Activated naive CD4-positive, alpha-beta T cell treated with anti-CD3 and anti-CD28 coated beads, Interleukin-2, amount 50 U/mL, for 24 hours (primary cell): ENCODE measurements around the gene SNHG17.
"Not testable (repeated sequence)": the region's sequence is repeated elsewhere in the genome, so short reads cannot be mapped to it uniquely, and the experiment has no call there.

Source experiments
- H3K27ac Mint-ChIP-seq: one replicate; pipeline ENCODE4 v1.8.0; 2021; ENCODE audit warnings: mild to moderate bottlenecking, mixed read lengths
- H3K27me3 Mint-ChIP-seq: one replicate; pipeline ENCODE4 v1.8.0; 2021; ENCODE audit warnings: mixed read lengths
- H3K36me3 Mint-ChIP-seq: one replicate; pipeline ENCODE4 v1.8.0; 2021; ENCODE audit warnings: mixed read lengths
- H3K4me1 Mint-ChIP-seq: one replicate; pipeline ENCODE4 v1.8.0; 2021; ENCODE audit warnings: mixed read lengths
- H3K4me3 Mint-ChIP-seq: one replicate; pipeline ENCODE4 v1.8.0; 2021; ENCODE audit warnings: mild to moderate bottlenecking, mixed read lengths
- H3K9me3 Mint-ChIP-seq: one replicate; pipeline ENCODE4 v1.8.0; 2021; ENCODE audit warnings: mixed read lengths

The SNHG17 gene

DNA sequence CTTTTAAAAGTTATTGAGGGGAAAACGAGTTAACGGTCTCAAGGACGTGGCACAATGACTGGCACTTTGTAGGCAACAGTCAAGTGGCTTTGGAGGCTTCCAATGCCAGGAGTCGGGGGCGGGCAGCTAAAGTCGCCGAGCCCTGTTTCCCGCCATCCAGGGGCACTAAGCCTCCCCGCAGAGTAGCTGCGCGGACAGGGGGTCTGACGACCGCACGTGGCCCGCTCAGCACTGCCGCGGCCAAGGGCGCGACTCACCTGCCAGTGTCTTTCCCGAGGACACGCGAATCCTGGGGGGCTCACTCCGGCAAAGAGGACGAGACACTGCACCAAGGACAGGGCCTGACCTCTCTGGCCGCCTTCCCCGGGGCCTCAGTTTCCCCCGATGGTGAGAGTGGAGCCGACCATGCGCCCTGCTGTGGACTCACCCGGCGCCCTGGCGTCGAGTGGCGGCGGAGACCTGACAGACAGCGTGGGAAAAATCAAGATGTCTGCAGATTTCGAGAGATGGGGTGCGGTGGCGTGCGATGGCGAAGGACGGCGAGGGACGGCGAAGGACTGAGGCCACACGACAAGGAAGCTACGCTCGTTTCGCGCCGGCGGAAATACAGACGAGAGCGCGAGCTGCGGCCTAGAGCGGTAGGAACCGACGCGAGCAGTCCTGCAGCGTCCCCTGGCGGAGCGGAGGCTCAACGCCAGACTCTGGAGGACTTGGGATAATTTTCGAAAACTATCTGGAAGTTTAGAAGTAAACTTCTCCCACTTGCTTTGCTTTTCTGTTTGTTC lies at the start of gene SNHG17:
TSS of gene SNHG17 (minus strand) at position 559 of the 785 bp plus-strand sequence.
- Mint-ChIP-seq H3K27ac (peak within 1 kb of the TSS; percentile 97), H3K4me1 (peaks cover 20% of the 10 kb centered on the region), H3K4me3 (peak within 1 kb of the TSS; percentile 95), H3K27me3 (peaks cover 1% of the 10 kb centered on the region), H3K9me3 (no peaks in the 10 kb centered on the region), H3K36me3 (peaks cover 29% of the 10 kb centered on the region)

DNA sequence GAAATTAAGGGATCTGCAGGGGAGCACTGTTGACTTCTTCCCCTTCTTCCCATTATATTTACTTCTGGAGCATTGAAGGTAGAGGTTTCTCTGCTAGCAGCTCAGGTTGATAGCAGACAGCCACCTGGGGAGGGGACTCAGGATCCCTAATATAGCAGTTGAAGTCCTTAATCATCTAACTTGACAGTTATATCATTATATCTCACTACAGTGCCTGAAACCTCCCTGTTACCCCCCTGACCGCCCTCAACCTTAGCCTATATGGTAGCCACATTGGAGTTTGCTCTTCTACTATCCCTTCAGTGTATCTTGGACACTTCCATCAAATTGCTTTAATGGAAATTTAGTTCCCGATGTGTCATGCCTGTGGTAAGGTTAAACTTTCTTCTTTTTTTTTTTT lies 44.5 kb upstream of the SNHG17 start:
- Mint-ChIP-seq H3K27me3 (no peaks in the 10 kb centered on the region), H3K4me1 (peaks cover 71% of the 10 kb centered on the region), H3K27ac (no peak overlapping the region), H3K4me3 (no peak overlapping the region), H3K36me3 (peaks cover 9% of the 10 kb centered on the region), H3K9me3 (no peaks in the 10 kb centered on the region)

DNA sequence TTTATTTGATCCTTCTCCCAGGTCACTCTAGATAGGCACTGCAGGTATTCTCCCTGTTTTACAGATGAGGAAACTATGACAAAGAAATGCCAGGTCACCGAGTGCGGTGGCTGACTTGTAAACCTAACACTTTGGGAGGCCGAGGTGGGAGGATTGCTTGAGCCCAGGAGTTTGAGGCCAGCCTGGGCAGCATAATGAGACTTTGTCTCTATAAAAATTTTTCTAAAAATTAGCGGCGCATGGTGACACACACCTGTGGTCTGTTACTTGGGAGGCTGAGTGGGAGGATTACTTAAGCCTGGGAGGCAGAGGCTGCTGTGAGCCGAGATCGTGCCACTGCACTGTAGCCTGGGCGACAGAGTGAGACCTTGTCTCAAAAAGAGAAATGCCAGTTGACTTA lies 42.6 kb upstream of the SNHG17 start:
- Mint-ChIP-seq H3K27me3 (no peaks in the 10 kb centered on the region), H3K9me3 (no peaks in the 10 kb centered on the region), H3K4me3 (no peak overlapping the region), H3K27ac (no peak overlapping the region), H3K36me3 (peaks cover 11% of the 10 kb centered on the region), H3K4me1 (peaks cover 67% of the 10 kb centered on the region)

DNA sequence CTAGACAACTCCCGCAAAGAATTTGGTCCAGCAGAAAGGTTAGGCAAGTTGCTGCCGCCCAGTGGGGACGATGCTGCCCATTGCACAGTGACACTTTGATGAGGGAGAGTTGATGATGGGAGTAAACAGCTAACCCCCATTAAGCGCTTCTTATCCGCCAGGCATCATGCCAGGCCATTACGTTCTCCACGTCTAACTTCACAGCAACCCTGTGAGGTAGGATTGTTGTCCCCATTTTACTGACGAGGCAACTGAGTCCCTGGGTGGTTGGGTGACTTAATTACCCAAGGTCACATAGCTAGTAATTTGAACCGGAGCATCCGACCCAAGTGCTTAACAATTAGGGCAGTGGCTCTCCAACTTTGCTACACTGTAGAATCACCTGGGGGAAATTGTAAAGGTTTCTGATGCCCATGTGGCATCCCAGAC lies 38.3 kb upstream of the SNHG17 start:
- peak overlapping the region; percentile 86 for H3K4me3 Mint-ChIP-seq
- H3K9me3 Mint-ChIP-seq = no peaks in the 10 kb centered on the region
- peak overlapping the region; percentile 31 for H3K27ac Mint-ChIP-seq
- H3K27me3 Mint-ChIP-seq = no peaks in the 10 kb centered on the region
- peaks cover 3% of the 10 kb centered on the region for H3K36me3 Mint-ChIP-seq
- H3K4me1 Mint-ChIP-seq = peaks cover 55% of the 10 kb centered on the region

DNA sequence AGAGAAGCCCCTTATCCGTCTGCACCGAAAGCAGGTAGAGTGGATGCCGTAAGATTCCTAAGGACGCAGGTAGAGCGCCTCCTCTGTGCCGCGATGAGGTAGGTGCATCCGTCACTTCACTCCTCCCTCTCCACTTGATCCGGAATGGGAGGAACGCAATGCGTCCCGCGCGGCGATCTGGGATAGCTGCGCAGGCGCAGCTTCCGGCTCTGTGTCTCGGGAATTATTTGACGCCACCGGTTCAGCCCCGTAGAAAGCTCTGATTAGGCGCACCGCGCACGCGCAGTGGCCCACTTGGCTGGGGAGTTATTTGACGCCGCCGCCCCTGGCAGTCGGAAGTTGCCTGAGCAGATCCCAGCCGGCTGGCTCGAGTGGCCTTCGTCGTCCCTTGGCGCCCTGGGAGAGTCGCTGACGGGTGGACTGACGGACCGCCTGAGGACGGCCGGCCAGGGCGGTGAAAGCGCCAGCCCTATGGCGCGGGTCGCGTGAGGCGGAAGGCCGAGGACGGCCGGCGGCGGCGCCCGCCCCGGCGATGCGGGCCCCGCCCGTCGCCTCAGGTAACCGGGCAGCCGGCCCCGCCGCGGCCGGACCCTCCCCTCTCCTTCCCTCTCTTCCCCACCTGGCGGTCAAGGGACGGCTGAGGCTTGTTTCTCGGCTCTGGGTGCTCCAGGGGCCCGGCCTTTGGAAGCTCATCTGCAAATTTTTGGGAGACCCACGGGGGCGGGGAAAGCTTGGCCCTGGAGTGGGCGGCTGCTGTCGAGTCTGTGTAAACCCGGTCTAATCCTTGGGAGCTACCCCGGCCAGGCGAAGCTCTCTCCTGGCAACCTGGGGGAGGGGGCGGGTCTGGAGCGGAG lies 37.6 kb upstream of the SNHG17 start, which contains the start of gene RALGAPB:
TSS of gene RALGAPB (plus strand) at position 331 of the 854 bp plus-strand sequence. CDS start 15,590 bp downstream, outside the sequence.
- peak within 1 kb of the TSS; percentile 95 for H3K27ac Mint-ChIP-seq
- H3K4me1 Mint-ChIP-seq = peaks cover 52% of the 10 kb centered on the region
- peak within 1 kb of the TSS; percentile 90 for H3K4me3 Mint-ChIP-seq
- H3K36me3 Mint-ChIP-seq = peaks cover 3% of the 10 kb centered on the region
- H3K9me3 Mint-ChIP-seq = no peaks in the 10 kb centered on the region
- no peaks in the 10 kb centered on the region for H3K27me3 Mint-ChIP-seq

DNA sequence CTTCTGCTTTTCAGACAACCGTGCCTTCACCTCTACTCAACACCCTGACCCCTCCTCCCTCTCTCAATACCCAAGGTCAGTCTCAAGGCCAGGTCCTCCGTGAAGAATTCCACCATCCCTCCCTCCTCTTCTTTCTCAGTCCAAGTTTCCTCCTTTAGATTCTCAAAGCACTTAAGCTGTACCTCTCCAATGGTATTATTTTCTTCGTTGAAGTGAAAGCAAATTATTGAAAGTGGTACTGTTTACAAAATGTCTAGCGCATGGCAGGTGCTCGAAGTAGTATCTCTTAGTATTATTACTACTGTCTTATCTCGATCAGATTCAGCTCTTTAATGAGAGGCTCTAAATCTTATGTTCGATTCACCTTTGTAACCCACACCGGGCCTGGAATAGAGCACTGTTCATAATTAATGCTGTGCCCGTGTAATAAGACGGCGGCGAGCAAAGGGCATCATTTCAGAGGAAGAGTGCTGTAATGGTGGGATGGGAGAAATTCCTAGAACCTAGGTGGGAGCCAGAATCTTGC lies 36.9 kb upstream of the SNHG17 start:
- Mint-ChIP-seq H3K36me3 (peaks cover 3% of the 10 kb centered on the region), H3K4me3 (peak overlapping the region; percentile 90), H3K4me1 (peaks cover 46% of the 10 kb centered on the region), H3K27ac (peak overlapping the region; percentile 95), H3K9me3 (no peaks in the 10 kb centered on the region), H3K27me3 (no peaks in the 10 kb centered on the region)

DNA sequence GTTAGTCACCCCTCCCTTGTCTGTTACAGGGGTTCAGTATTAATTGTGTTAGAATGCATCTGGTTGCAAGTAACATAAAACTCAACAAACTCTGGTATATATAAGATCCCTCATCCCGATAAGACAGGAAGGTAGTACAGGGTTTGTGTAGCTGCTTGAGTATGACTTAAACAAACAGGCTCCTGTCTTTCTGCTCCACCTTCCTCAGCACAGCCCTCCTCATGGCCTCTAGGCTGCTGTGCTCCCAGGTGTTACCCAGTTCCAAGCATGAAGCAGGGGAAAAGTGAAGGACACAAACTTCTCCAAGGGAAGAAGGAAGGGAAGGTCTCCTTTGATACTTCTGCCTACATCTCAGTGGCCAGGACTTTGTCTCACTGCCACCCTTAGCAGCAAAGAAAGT lies 36.1 kb upstream of the SNHG17 start:
- H3K9me3 Mint-ChIP-seq = no peaks in the 10 kb centered on the region
- no peaks in the 10 kb centered on the region for H3K27me3 Mint-ChIP-seq
- H3K4me3 Mint-ChIP-seq = peak overlapping the region; percentile 40
- no peak overlapping the region for H3K27ac Mint-ChIP-seq
- peaks cover 3% of the 10 kb centered on the region for H3K36me3 Mint-ChIP-seq
- H3K4me1 Mint-ChIP-seq = peaks cover 38% of the 10 kb centered on the region

DNA sequence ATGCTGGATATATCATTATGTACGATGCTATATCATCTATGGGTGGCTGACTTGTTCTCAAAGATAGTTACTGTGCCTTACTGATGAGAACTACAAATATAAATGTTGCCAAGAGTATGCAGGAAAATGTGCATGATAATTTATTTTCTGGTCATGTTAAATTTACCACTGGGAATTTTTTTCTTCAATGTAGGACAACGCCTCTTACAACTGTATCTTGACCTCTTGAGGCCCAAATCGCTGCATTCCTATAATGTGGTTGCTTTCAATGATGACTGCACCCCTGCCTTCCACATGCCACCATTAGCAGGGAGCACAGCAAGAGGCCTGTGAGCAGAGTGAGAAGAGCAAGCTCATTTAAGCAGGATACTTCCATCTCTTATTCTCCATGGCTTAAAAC lies 31.9 kb upstream of the SNHG17 start:
- Mint-ChIP-seq H3K9me3 (no peaks in the 10 kb centered on the region), H3K27me3 (no peaks in the 10 kb centered on the region)

DNA sequence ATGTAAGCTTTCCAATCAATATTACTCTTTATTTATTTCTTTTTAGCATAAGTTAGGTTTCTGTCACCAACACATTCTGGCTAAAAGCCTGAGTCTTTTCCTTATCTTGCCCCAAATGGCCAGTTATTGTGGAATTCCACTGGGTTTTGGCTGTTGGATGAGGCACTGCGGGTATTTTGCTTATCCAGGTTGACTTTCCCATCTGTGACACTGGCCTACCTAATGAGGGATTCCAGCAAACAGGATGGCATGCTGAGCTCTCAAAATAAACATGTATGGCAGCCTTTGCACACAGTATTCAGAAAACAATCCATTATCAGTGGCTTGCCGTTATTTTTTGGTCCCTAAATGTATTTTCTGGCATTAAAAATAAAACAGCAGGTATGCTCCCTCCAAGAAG lies 31.0 kb upstream of the SNHG17 start:
- H3K36me3 Mint-ChIP-seq = no peaks in the 10 kb centered on the region
- no peak overlapping the region for H3K4me3 Mint-ChIP-seq
- H3K27ac Mint-ChIP-seq = no peak overlapping the region
- peaks cover 2% of the 10 kb centered on the region for H3K4me1 Mint-ChIP-seq
- H3K9me3 Mint-ChIP-seq = no peaks in the 10 kb centered on the region
- no peaks in the 10 kb centered on the region for H3K27me3 Mint-ChIP-seq

More for the DNA sequence above, 31.9 kb upstream of the SNHG17 start:
- H3K4me3 Mint-ChIP-seq = no peak overlapping the region
- H3K4me1 Mint-ChIP-seq = peaks cover 7% of the 10 kb centered on the region
- no peak overlapping the region for H3K27ac Mint-ChIP-seq
- no peaks in the 10 kb centered on the region for H3K36me3 Mint-ChIP-seq

DNA sequence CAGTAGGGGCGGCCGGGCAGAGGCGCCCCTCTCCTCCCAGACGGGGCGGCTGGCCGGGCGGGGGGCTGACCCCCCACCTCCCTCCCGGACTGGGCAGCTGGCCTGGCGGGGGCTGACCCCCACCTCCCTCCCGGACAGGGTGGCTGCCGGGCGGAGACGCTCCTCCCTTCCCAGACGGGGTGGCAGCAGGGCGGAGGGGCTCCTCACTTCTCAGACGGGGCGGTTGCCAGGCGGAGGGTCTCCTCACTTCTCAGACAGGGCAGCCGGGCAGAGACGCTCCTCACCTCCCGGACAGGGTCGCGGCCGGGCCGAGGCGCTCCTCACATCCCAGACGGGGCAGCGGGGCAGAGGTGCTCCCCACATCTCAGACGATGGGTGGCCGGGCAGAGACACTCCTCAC lies 26.4 kb upstream of the SNHG17 start:
- H3K27ac Mint-ChIP-seq, H3K9me3 Mint-ChIP-seq, H3K36me3 Mint-ChIP-seq, H3K4me3 Mint-ChIP-seq, H3K4me1 Mint-ChIP-seq, H3K27me3 Mint-ChIP-seq: not testable (repeated sequence)

DNA sequence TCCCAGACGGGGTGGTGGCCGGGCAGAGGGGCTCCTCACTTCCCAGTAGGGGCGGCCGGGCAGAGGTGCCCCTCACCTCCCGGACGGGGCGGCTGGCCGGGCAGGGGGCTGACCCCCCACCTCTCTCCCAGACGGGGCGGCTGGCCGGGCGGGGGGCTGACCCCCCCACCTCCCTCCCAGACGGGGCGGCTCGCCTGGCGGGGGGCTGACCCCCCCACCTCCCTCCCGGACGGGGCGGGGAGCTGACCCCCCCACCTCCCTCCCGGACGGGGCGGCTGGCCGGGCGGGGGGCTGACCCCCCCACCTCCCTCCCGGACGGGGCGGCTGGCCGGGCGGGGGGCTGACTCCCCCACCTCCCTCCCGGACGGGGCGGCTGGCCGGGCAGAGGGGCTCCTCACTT lies 26.0 kb upstream of the SNHG17 start:
- H3K36me3 Mint-ChIP-seq, H3K4me3 Mint-ChIP-seq, H3K27me3 Mint-ChIP-seq, H3K4me1 Mint-ChIP-seq, H3K27ac Mint-ChIP-seq, H3K9me3 Mint-ChIP-seq: not testable (repeated sequence)

DNA sequence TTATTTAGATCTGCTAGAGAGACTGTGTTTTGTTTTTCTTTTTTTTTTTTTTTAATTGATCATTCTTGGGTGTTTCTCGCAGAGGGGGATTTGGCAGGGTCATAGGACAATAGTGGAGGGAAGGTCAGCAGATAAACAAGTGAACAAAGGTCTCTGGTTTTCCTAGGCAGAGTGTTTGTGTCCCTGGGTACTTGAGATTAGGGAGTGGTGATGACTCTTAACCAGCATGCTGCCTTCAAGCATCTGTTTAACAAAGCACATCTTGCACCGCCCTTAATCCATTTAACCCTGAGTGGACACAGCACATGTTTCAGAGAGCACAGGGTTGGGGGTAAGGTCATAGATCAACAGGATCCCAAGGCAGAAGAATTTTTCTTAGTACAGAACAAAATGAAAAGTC lies 25.5 kb upstream of the SNHG17 start:
- H3K4me3 Mint-ChIP-seq, H3K27me3 Mint-ChIP-seq: not testable (repeated sequence)

DNA sequence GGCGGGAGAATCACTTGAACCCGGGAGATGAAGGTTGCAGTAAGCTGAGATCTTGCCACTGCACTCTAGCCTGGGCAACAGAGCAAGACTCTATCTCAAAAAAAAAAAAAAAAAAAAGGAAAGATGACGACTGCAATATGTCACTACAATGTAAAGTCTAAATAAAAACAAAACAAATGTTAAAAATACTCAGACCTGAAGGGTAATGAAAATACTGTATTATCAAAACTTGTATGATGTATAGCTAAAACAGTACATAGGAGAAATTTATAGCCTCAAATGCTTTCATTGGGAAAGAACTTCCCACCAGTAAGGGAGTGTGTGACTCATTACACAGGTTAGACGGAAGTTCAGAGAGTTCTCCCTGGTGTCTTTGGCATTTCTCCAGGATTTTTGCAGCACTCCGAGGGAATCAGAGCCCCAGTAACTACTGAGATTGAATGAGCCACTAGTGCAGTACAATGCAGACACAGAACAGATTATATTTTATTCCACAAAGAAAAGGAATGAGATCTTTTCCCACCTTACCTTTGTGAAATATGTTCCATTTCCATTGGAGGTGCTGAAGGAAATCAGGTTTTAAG lies 25.0 kb upstream of the SNHG17 start:
- Mint-ChIP-seq H3K4me1 (no peaks in the 10 kb centered on the region), H3K36me3 (no peaks in the 10 kb centered on the region), H3K4me3 (no peak overlapping the region), H3K27ac (no peak overlapping the region), H3K9me3 (no peaks in the 10 kb centered on the region), H3K27me3 (no peaks in the 10 kb centered on the region)

More for the DNA sequence above, 25.5 kb upstream of the SNHG17 start:
- H3K4me1 Mint-ChIP-seq, H3K27ac Mint-ChIP-seq, H3K9me3 Mint-ChIP-seq, H3K36me3 Mint-ChIP-seq: not testable (repeated sequence)

DNA sequence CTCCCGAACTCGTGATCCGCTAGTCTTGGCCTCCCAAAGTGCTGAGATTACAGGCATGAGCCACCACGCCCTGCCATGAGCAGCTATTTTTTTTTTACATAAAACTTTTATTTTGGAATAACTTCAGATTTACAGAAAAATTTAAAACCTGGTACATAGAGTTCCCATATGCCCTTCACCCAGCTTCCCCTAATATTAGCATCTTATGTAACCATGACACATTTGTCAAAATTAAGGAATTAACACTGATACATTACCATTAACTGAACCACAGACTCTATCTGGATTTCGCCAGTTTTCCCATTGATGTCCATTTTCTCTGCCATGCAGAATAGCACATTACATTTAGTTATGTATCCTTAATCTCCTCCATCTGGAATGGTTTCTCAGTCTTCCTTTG lies 23.2 kb upstream of the SNHG17 start:
- no peaks in the 10 kb centered on the region for H3K4me1 Mint-ChIP-seq
- H3K27me3 Mint-ChIP-seq = no peaks in the 10 kb centered on the region
- H3K4me3 Mint-ChIP-seq = no peak overlapping the region
- H3K27ac Mint-ChIP-seq = no peak overlapping the region
- no peaks in the 10 kb centered on the region for H3K36me3 Mint-ChIP-seq
- H3K9me3 Mint-ChIP-seq = no peaks in the 10 kb centered on the region

DNA sequence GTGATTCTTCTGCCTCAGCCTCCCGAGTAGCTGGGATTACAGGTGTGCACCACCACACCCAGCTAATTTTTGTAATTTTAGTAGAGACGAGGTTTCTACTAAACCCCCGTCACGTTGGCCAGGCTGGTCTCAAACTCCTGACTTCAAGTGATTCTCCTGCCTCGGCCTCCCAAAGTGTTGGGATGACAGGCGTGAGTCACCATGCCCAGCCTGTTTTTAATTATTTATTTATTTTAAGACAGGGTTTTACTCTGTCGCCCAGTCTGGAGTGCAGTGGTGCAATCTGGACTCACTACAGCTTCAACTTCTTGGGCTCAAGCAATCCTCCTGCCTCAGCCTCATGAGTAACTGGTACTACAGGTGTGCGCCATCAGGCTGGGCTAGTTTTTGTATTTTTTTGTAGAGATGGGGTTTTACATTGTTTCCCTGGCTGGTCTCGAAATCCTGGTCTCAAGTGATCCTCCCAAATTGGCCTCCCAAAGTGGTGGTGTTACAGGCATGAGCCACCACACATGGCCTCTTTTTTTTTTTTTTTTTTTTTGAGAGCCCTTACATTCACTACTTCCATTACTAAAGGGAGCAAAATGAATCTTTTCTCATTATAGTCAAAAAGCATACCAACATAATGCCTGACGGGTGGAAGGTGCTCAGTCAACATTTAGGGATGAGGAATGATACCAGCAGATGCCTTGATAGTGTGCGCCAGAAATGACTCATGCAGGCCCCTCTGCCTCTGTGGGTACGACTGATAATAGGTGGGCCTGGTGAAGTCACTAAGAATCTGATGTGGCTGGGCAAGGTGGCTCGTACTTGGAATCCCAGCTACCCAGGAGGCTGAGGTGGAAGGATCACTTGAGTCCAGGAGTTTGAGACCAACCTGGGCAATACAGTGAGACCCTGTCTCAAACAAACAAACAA lies 19.7 kb upstream of the SNHG17 start:
- Mint-ChIP-seq H3K36me3 (peaks cover 11% of the 10 kb centered on the region), H3K27me3 (no peaks in the 10 kb centered on the region), H3K9me3 (no peaks in the 10 kb centered on the region), H3K4me3 (no peak overlapping the region), H3K27ac (no peak overlapping the region), H3K4me1 (peaks cover 6% of the 10 kb centered on the region)
